ENCODE measurements around the gene SH2D2A. TPM values are rescaled to one million over a fixed set of nuclear protein-coding genes. Genes with fewer than 3 reads are reported as not detected.
A peak's percentile ranks its signal among the peaks of the same experiment; 100 is the strongest.

The SH2D2A gene
- total RNA-seq, 4 donors from 2014 or later = 6.0 TPM; not detected in 3

DNA sequence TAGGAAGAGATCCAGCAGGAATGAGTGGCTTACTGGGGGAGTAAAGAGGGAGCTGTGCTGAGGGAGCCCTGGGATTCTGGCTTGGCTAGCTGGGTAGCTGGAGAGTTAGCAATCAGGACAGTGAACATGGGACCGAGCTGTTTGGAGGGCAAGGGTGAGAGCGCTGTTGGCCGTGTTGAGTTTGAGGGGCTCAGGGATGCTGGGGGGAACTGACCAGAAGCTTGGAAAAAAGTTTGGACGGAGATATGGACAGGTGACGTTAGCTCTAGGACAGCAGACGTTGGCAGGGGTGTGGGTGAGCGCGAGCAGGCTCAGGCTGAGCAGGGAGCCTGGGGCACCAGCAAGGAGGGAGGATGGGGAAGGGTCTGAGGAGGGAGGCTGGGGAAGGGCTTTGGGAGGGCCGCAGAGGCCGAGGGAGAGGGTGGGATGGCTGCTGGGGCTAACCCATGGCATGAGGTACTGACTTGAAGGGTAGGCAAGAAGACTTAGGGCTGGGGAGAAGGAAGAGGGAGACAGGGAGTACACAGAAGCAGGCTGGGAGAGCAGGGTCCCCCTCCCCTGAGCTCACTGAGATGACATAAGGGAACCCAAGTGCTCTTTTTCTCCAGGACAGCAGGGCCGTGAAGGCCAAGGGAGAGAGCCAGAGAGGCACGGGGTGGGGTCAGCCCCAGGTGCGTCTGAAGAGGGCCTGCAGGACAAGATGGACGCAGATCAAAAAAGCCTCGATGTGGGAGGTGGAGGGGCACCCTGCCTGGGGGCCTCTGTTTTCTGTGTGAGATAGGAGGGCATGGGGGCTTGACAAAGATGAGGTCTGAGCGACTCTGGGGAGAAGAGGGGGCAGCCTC, 8.2 kb downstream of the SH2D2A start:
- H3K27ac ChIP-seq = no peak overlapping the region
- no peaks in the 10 kb centered on the region for H3K9me3 ChIP-seq
- peaks cover 4 to 20% of the 10 kb centered on the region in 2 donors for H3K4me1 ChIP-seq
- no peaks in the 10 kb centered on the region for H3K36me3 ChIP-seq
- no peak for DNase-seq
- no peaks in the 10 kb centered on the region for H3K27me3 ChIP-seq
- TF ChIP-seq, protein P1, sequence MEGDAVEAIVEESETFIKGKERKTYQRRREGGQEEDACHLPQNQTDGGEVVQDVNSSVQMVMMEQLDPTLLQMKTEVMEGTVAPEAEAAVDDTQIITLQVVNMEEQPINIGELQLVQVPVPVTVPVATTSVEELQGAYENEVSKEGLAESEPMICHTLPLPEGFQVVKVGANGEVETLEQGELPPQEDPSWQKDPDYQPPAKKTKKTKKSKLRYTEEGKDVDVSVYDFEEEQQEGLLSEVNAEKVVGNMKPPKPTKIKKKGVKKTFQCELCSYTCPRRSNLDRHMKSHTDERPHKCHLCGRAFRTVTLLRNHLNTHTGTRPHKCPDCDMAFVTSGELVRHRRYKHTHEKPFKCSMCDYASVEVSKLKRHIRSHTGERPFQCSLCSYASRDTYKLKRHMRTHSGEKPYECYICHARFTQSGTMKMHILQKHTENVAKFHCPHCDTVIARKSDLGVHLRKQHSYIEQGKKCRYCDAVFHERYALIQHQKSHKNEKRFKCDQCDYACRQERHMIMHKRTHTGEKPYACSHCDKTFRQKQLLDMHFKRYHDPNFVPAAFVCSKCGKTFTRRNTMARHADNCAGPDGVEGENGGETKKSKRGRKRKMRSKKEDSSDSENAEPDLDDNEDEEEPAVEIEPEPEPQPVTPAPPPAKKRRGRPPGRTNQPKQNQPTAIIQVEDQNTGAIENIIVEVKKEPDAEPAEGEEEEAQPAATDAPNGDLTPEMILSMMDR (IDR thresholded peaks at IDR 0.05) = no peak
- no peak for TF ChIP-seq POLR2A (IDR thresholded peaks at IDR 0.05)
- no peak overlapping the region for H3K4me3 ChIP-seq
- intact Hi-C loops (cut with DNase I; ENCODE audit: low total_unique reads) = no loop called here

DNA sequence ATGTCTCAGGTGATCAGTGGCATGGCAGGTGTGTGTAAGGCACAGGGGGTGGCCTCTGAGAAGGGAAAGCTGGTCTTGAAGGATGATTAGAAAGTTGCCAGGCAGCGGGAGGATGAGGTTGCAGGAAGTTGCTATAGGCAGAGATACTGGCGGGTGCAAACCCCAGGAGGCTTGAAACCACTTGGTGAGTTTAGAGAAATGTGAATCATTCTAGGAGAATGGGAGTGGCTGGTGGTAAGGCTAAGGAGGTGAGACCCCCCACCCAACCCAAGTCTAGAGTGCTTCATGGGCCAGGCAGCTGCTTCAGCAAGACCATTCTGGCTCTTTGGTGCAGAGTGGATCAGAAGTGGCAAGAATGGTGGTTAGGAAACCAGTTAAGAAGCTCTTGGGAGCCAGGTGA, 9.0 kb downstream of the SH2D2A start:
- DNase-seq = no peak
- intact Hi-C loops (cut with DNase I; ENCODE audit: low total_unique reads) = no loop called here
- Histone ChIP-seq H3K27me3 (no peaks in the 10 kb centered on the region), H3K27ac (no peak overlapping the region), H3K9me3 (no peaks in the 10 kb centered on the region), H3K4me1 (peaks cover 4 to 20% of the 10 kb centered on the region in 2 donors), H3K4me3 (no peak overlapping the region), H3K36me3 (no peaks in the 10 kb centered on the region)
- TF ChIP-seq, protein P1 (IDR thresholded peaks at IDR 0.05) = no peak
- no peak for TF ChIP-seq POLR2A (IDR thresholded peaks at IDR 0.05)

DNA sequence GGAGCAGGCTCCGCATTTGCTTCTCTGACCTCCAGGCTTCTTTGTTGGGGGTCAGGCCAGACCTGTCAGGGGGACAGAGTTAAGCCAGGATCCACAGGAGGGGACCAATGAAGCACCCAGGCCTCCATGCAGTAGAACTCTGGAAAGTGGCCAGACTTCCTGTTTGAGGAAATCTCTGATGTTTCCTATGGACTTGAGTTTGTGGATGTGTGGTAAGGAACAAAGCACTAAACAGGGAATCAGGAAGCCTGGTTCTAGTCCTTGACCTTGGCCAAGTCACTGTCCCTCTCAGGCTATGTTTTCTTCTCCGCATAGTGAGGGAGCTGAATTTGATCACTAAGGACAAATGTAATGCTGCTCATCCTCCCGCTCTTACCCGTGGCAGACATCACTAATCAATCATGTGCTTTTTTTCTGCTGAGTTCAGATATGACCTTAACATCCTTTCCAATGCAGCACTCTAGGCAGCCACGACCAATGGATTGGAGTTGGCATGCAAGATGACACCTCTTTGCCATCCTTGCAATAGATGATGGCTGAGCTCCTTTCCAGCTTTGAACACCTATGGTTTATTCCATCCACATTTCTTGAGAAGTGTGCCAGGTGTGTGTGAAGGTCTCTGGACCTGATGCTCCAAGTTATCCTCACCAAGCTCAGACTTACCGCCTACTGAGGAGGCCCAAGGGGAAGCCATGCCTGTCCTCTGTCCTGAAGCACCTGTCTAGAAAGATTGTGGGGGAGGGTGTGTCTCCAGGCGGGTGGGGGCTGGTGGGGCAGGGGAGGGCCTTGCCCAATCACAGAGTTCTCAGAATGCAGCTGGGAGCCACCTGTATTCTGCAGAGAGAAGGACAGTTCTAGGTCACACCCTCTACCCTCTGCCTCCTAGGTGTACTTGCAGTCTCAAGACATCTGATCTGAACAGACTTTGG, 9.9 kb downstream of the SH2D2A start:
- intact Hi-C loops (cut with DNase I; ENCODE audit: low total_unique reads) = no loop called here
- Histone ChIP-seq H3K27ac (peak overlapping the region; percentile 66 to 84), H3K4me1 (peaks cover 4 to 20% of the 10 kb centered on the region in 2 donors), H3K36me3 (no peaks in the 10 kb centered on the region), H3K9me3 (no peaks in the 10 kb centered on the region), H3K4me3 (no peak overlapping the region), H3K27me3 (no peaks in the 10 kb centered on the region)
- no peak for DNase-seq
- no peak for TF ChIP-seq POLR2A (IDR thresholded peaks at IDR 0.05)

DNA sequence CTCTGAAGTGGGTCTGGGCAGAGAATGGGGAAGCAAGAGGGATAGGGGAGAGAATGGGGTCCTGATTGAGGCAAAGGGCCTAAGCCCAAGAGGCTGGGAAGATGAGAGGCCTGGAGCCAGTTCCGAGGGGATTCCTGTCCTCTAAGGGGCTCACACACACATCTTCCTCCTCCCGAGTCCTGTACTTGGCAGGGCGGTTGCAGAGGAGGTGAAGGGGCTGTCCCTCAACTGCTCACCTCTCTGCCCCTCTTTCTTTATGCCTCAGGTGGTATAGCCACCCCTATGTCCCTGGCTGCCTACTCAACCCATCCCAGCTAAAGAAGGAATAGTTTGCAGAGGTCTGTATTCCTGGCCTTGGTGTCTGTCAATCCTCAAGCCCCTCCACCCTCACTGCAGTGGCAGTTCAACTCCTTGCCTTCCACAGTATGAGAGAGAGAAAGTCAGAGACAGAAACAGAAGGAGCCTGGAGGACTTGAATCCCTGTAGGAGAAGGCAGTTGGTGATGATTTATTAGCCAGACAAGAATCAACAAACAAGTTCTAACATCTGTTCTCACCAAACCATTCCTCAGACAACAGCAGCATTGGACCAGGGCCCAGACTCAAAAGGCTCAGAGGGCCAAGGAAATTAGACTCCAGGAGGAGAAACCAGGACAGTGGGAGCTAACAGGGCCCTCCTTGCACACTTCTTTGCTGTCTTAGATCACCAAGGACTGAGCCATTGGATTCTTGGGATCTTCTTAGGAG, 10.7 kb downstream of the SH2D2A start:
- no peak for TF ChIP-seq POLR2A (IDR thresholded peaks at IDR 0.05)
- TF ChIP-seq, protein P1 (IDR thresholded peaks at IDR 0.05) = no peak
- H3K4me3 ChIP-seq = no peak overlapping the region
- H3K27ac ChIP-seq = peak overlapping the region; percentile 66 to 84
- no peaks in the 10 kb centered on the region for H3K36me3 ChIP-seq
- intact Hi-C loops (cut with DNase I; ENCODE audit: low total_unique reads) = no loop called here
- DNase-seq = peak; percentile 83 to 90
- peaks cover 4 to 20% of the 10 kb centered on the region in 2 donors for H3K4me1 ChIP-seq
- H3K9me3 ChIP-seq = no peaks in the 10 kb centered on the region
- H3K27me3 ChIP-seq = no peaks in the 10 kb centered on the region

DNA sequence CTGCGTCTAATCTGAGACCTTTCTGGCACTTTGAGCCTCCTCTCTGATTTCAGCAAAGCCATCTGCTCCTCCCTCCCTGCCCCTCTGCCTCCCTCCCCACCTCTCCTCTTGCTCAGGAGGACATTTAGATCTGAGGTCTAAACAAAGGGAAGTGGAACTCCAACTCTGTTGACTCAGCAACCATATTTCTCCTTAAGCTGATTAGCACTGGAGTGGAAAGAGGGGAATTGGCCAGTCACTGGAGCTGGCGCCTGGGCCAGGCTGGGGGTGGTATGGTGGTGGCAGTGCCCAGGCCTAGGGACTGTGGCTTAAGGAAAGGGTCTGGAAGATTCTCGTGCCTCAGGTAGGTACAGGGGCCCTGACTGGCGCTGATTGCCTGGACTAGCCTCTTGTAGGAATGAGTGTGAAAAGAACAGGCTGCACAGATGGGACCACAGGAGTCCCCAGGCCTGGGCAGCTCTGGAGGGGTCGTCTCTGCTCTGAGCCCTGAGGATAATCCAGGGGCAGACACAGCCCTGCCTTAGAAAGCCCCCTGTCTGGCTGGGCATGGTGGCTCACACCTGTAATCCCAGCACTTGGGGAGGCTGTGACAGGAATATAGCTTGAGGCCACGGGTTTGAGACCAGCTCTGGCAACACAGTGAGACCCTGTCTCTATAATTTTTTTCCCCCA, 11.9 kb downstream of the SH2D2A start:
- TF ChIP-seq POLR2A (IDR thresholded peaks at IDR 0.05) = no peak
- TF ChIP-seq, protein P1 (IDR thresholded peaks at IDR 0.05) = no peak
- Histone ChIP-seq H3K27me3 (no peaks in the 10 kb centered on the region), H3K9me3 (no peaks in the 10 kb centered on the region), H3K4me3 (no peak overlapping the region), H3K27ac (peak overlapping the region; percentile 66 to 84), H3K4me1 (peaks cover 4 to 20% of the 10 kb centered on the region in 2 donors), H3K36me3 (no peaks in the 10 kb centered on the region)
- no peak for DNase-seq
- intact Hi-C loops (cut with DNase I; ENCODE audit: low total_unique reads) = no loop called here

Measured in uterus (tissue), 4 donors.